Activated CD4-positive, alpha-beta memory T cell treated with anti-CD3 and anti-CD28 coated beads, Interleukin-2, amount 10 ng/mL, durations not matched to agents 7 days and 5 days (primary cell): Measurements from ENCODE around the gene GNAO1. TPM values are rescaled to one million over a fixed set of nuclear protein-coding genes. Genes with fewer than 3 reads are reported as not detected.

Source experiments
- CTCF ChIA-PET: fragments of 350-600 bp; sonication (Branson Sonifier 250); formaldehyde crosslinking; loops from one replicate; lab custom pipeline; 2021; ENCODE audit warnings: antibody characterized with exemption, inconsistent platforms; lab: Charles Lee
- POLR2A ChIA-PET: fragments of 350-600 bp; sonication (Branson Sonifier 250); formaldehyde crosslinking; loops from one replicate; lab custom pipeline; 2021; ENCODE audit warnings: antibody characterized with exemption; lab: Charles Lee
- DNase-seq: peaks from one replicate; pipeline ENCODE4 v3.0.0-alpha.2; 2020
- H3K27ac Mint-ChIP-seq: one replicate; pipeline ENCODE4 v1.8.0; 2021; ENCODE audit warnings: mild to moderate bottlenecking, mixed read lengths
- H3K27me3 Mint-ChIP-seq: one replicate; pipeline ENCODE4 v1.8.0; 2021; ENCODE audit warnings: mixed read lengths
- H3K36me3 Mint-ChIP-seq: one replicate; pipeline ENCODE4 v1.8.0; 2021; ENCODE audit warnings: low read depth, mixed read lengths
- H3K4me1 Mint-ChIP-seq: one replicate; pipeline ENCODE4 v1.8.0; 2021; ENCODE audit warnings: mixed read lengths
- H3K4me3 Mint-ChIP-seq: one replicate; pipeline ENCODE4 v1.8.0; 2021; ENCODE audit warnings: mild to moderate bottlenecking, mixed read lengths
- H3K9me3 Mint-ChIP-seq: one replicate; pipeline ENCODE4 v1.8.0; 2021; ENCODE audit warnings: mixed read lengths
- total RNA-seq, 2 experiments: library from RNA; stranded (reverse); gene quantifications; one replicate each; pipeline ENCODE4 v1.2.3, GENCODE V29; 2021

The GNAO1 gene
- total RNA-seq, 2 experiments from 2014 or later = 1.8 to 2.3 TPM

DNA sequence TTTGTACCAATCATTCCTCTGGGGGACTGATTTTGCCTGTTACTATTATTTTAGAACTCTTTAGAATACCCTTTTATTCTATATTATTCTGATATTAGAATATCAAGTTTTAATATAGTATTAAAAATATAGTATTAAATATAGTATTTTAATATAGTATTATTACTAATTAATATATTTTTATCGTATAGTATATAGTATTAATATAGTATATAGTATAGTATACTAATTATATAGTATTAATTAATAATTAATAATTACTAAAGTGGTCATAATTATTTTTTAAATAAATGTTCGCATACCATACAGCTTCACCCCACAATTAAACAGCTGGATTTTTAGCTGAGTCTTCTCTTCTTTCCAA lies 73.3 kb downstream of the GNAO1 start:
- Mint-ChIP-seq H3K4me3 (no peak overlapping the region), H3K4me1 (peaks cover 36% of the 10 kb centered on the region), H3K27me3 (peaks cover 3% of the 10 kb centered on the region), H3K9me3 (no peaks in the 10 kb centered on the region), H3K27ac (no peak overlapping the region), H3K36me3 (no peaks in the 10 kb centered on the region)
- no peak for DNase-seq
- ChIA-PET CTCF (interaction anchor here (0.9 to 1.1 kb wide), 3 partner anchors 16 to 103 kb away, joined by 3 read pairs; no protein-coding TSS in a partner anchor), POLR2A (interaction anchor here (0.6 to 1.4 kb wide), 2 partner anchors 15 to 243 kb away, joined by 3 to 4 read pairs; no protein-coding TSS in a partner anchor)

DNA sequence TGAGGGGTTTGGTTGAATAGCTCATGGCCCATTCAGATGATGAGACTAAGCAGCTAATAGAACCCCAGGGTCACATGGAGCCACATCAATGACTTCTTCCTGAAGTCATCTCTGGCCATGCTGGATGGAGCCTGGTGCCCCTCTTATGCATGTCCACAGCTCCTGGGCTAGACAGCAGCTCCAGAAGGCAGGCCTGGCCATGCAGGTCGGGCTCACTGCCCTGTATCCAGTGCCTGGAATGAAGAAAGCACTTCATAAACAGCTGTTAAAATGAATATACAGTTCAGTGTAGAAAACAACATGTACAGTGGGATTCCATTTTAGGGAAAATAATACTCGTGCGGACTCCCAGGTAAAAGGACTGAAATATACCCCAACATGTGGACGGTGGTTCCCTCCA lies 73.9 kb downstream of the GNAO1 start:
- ChIA-PET CTCF (interaction anchor here (1.1 kb wide), 3 partner anchors 9 to 103 kb away, joined by 3 read pairs; no protein-coding TSS in a partner anchor), POLR2A (interaction anchor here (1.3 kb wide), 1 partner anchor 14 kb away, joined by 5 read pairs; no protein-coding TSS in a partner anchor)
- Mint-ChIP-seq H3K27me3 (peaks cover 3% of the 10 kb centered on the region), H3K4me1 (peaks cover 36% of the 10 kb centered on the region), H3K36me3 (no peaks in the 10 kb centered on the region), H3K27ac (no peak overlapping the region), H3K4me3 (no peak overlapping the region), H3K9me3 (no peaks in the 10 kb centered on the region)
- no peak for DNase-seq

DNA sequence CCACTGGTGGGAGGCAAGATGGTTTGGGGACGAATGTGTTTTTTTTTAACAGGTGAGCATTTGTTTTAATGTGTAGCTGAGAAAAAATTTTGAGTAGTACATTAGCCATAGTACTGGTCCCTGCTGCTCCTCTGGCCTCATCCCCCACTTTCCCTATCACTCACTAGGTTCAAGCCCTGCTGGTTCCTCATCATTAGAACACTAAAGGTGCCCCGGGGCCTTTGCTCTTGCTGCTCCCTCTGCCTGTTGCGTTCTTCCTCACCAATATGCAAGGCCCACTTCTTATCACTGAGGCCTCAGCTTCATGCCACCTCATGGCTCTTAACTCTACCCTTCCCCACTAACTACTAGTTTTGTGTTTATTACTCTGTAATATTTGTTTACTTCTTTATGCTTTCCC lies 74.5 kb downstream of the GNAO1 start:
- ChIA-PET POLR2A (interaction anchor here (1.3 kb wide), 1 partner anchor 13 kb away, joined by 5 read pairs; no protein-coding TSS in a partner anchor), CTCF (interaction anchor here (1.1 kb wide), 1 partner anchor 8 kb away, joined by 3 read pairs; no protein-coding TSS in a partner anchor)
- DNase-seq = no peak
- Mint-ChIP-seq H3K9me3 (no peaks in the 10 kb centered on the region), H3K36me3 (no peaks in the 10 kb centered on the region), H3K4me3 (no peak overlapping the region), H3K27ac (no peak overlapping the region), H3K4me1 (peaks cover 35% of the 10 kb centered on the region), H3K27me3 (peaks cover 3% of the 10 kb centered on the region)

DNA sequence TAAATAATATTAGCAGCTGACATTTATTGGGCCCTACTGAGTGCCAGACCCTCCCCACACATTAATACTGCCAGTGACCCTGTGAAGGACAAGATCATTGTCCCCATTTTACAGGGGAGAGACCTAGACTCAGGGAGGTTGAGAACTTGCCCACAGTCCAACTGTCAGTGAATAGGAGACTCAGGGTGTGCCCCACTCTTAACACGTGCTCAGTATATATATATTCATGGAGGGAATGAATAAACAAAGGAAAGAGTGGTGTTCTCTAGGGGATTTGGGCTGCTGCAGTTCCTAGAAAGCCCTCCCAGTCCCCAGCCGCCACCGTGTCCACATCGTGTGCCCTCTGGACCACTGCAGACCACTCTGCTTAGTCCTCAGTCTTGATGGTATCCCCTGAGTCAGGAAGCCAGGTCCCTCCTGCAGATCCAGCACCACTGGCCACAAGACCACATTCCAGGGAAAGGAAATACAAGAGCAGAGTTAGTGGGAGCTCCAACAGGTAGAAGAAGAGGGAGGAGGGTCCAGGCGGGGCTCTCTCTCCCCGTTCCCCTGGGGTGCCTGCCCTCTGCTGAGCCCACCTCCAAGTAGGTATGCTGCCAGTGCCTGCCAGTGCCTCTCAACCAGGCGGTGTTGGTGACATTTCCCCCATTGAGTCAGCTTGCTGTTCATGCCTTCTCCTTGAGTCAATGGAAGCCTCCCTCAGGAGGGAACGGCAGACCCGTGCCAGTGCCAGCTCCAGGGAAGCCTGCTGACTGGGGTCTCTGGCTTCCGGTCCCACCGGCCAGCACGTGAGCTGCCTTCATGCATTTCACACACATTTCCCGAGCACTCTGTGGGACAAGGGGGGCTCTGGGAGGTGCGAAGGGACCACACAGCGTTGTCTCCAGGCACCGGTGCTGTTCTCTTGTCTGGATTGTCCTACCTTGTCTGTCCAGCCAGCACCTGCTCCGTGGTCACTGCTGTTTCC lies 75.6 kb downstream of the GNAO1 start:
- no peaks in the 10 kb centered on the region for H3K9me3 Mint-ChIP-seq
- ChIA-PET POLR2A (no interaction called here), CTCF (no interaction called here)
- peaks cover 23% of the 10 kb centered on the region for H3K4me1 Mint-ChIP-seq
- DNase-seq = no peak
- H3K27me3 Mint-ChIP-seq = peaks cover 3% of the 10 kb centered on the region
- no peak overlapping the region for H3K4me3 Mint-ChIP-seq
- no peaks in the 10 kb centered on the region for H3K36me3 Mint-ChIP-seq
- H3K27ac Mint-ChIP-seq = no peak overlapping the region

DNA sequence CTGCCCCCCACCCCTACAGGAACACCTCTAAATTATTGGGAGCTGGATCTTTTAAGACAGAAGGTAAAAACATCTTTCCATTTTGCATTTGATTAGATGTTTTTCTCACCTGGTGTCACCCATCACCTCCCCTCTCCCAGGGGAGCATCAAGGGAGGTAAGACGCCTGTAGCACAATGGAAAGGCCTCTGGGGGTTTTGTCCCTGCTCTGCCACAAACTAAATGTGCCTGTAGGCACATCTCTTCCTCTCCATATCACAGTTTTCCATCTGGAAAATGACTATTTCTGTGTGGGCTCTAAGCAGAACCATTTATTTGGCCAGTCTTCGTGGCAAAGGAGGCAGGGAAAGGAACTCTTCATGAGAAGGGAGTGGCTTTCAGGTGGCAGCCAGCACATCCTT lies 76.6 kb downstream of the GNAO1 start:
- H3K27me3 Mint-ChIP-seq = peaks cover 3% of the 10 kb centered on the region
- POLR2A ChIA-PET = no interaction called here
- CTCF ChIA-PET = no interaction called here
- peaks cover 14% of the 10 kb centered on the region for H3K4me1 Mint-ChIP-seq
- no peak for DNase-seq
- no peaks in the 10 kb centered on the region for H3K36me3 Mint-ChIP-seq
- H3K9me3 Mint-ChIP-seq = no peaks in the 10 kb centered on the region
- no peak overlapping the region for H3K27ac Mint-ChIP-seq
- no peak overlapping the region for H3K4me3 Mint-ChIP-seq

DNA sequence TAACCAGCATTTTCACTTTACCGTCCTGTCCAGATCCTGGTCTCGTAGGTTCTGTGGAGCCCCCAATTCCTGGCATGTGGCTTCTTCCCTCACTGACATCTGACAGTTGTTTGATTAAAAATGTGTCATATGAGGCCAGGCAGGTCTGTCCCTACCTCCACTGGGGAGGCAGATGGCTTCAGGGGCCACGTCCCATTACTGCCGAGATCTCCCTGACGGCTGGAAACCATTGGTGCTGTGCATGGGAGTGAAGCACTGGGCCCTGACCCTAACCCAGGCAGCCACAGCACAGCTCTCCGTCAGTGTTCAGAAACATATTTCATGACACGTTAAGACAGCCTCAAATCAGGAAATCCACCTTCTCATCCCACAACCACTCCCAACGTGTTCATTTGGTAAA lies 77.5 kb downstream of the GNAO1 start:
- Mint-ChIP-seq H3K4me3 (no peak overlapping the region), H3K9me3 (no peaks in the 10 kb centered on the region), H3K4me1 (peaks cover 5% of the 10 kb centered on the region), H3K36me3 (no peaks in the 10 kb centered on the region), H3K27me3 (peaks cover 4% of the 10 kb centered on the region), H3K27ac (no peak overlapping the region)
- no peak for DNase-seq
- CTCF ChIA-PET = no interaction called here
- POLR2A ChIA-PET = no interaction called here

DNA sequence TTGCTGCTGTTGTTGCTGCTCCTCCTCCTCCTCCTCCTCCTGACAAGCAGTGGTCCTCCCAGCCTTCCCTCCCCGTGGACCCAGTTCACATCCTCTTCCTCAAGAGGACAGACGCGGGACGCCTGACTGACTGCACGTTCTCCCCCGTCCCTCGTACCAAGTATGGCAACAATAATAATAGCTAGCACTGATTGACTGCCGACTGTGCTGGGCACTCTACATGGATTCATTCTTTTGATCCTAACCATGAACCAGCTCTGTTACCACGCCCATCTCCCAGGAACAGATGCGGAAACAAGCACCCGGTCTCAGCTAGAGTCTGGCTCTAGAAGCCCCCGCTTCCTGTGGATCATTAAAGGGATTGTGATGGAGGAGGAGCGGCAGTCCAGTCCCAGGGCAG lies 78.0 kb downstream of the GNAO1 start:
- Mint-ChIP-seq H3K4me3 (no peak overlapping the region), H3K9me3 (no peaks in the 10 kb centered on the region), H3K27me3 (peaks cover 8% of the 10 kb centered on the region), H3K27ac (no peak overlapping the region), H3K4me1 (peaks cover 1% of the 10 kb centered on the region), H3K36me3 (no peaks in the 10 kb centered on the region)
- ChIA-PET CTCF (interaction anchor here (2.2 kb wide), 1 partner anchor 7 kb away, joined by 11 read pairs; no protein-coding TSS in a partner anchor), POLR2A (interaction anchor here (0.6 kb wide), 1 partner anchor 234 kb away, joined by 3 read pairs; no protein-coding TSS in a partner anchor)
- no peak for DNase-seq

DNA sequence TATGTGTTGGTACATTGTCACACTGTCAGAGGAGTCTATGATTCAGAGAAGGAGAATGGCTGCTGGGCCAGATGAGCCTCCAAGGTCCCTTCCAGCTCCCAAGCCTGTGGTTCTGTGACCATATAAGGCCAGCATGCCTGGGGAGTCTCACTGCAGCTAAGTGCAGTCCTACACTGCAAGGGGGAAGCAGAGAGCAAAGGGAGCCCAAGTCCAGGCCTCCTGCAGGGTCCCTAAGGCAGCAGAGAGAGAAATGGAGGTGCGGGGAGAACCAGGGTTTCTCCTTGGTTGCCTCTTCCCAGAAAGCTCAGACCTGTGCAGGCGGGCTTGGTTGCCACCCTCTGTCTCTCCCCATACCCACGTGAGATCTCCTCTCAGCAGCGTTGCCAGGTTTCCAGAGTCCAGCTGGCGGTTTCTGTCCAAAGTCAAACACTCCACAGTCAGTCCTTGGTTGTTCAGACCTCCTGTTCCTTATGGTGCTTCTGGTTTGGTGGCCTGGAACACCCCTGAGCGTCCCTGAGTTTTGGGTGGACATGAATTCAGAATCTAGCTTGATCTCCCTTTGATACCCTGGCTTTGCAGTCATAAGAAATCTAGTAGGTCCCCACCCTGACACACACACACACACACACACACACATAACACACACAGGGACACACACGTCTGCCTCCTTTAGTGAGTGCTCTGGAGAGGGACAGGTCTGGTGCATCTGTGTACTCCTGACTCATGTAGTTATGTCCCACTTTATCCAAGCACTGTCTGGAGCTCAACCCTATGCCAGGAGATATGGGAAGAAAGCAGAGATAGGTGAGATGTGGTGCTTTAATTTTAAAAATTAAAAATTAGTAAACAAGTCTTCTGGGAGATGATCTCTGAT lies 78.8 kb downstream of the GNAO1 start:
- no peak overlapping the region for H3K4me3 Mint-ChIP-seq
- ChIA-PET CTCF (interaction anchor here (2.2 kb wide), 1 partner anchor 8 kb away, joined by 11 read pairs; no protein-coding TSS in a partner anchor), POLR2A (interaction anchor here (0.6 kb wide), 1 partner anchor 234 kb away, joined by 3 read pairs; no protein-coding TSS in a partner anchor)
- no peak for DNase-seq
- H3K27me3 Mint-ChIP-seq = peaks cover 16% of the 10 kb centered on the region
- no peaks in the 10 kb centered on the region for H3K4me1 Mint-ChIP-seq
- H3K9me3 Mint-ChIP-seq = no peaks in the 10 kb centered on the region
- no peak overlapping the region for H3K27ac Mint-ChIP-seq
- no peaks in the 10 kb centered on the region for H3K36me3 Mint-ChIP-seq

DNA sequence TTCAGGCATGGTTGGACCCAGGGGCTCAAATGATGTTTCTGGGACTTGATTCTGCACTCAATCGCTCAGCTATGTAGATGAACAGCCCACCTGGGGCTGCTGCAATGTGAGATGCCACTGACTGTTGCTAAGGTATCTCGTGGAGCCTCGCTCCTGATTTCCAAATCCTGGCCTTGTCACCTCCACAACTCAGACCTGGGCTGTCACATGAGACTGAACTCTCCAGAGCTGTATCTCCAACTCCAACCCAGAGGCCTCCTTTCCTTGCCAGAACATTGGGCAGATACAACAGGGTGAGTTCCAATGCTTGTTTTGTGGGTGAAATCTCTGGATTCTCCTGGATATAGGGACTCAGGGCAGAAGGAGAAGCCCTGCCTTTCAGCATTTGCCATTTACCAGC lies 79.5 kb downstream of the GNAO1 start:
- H3K27me3 Mint-ChIP-seq = peaks cover 18% of the 10 kb centered on the region
- H3K9me3 Mint-ChIP-seq = no peaks in the 10 kb centered on the region
- DNase-seq = no peak
- ChIA-PET CTCF (interaction anchor here (2.2 kb wide), 1 partner anchor 9 kb away, joined by 11 read pairs; no protein-coding TSS in a partner anchor), POLR2A (no interaction called here)
- no peak overlapping the region for H3K4me3 Mint-ChIP-seq
- H3K36me3 Mint-ChIP-seq = no peaks in the 10 kb centered on the region
- no peaks in the 10 kb centered on the region for H3K4me1 Mint-ChIP-seq
- H3K27ac Mint-ChIP-seq = no peak overlapping the region

DNA sequence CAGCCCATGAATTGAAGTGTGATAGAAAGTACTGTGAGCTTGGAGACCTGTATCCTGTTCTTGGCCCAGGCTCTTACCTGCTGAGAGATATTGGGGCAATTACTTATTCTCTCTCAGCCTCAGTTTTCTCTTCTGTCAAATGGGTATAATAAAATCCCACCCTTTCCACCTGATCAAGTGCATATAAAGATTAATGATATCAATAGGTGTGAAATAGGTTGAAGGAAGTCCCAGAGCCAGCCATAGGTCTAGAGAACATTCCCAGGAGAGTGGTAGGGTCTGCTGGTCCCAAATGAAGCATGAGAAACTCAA lies 81.2 kb downstream of the GNAO1 start:
- POLR2A ChIA-PET = no interaction called here
- no peaks in the 10 kb centered on the region for H3K36me3 Mint-ChIP-seq
- no peak overlapping the region for H3K4me3 Mint-ChIP-seq
- no peak overlapping the region for H3K27ac Mint-ChIP-seq
- DNase-seq = no peak
- H3K27me3 Mint-ChIP-seq = peaks cover 18% of the 10 kb centered on the region
- H3K9me3 Mint-ChIP-seq = no peaks in the 10 kb centered on the region
- H3K4me1 Mint-ChIP-seq = peaks cover 1% of the 10 kb centered on the region
- CTCF ChIA-PET = no interaction called here

DNA sequence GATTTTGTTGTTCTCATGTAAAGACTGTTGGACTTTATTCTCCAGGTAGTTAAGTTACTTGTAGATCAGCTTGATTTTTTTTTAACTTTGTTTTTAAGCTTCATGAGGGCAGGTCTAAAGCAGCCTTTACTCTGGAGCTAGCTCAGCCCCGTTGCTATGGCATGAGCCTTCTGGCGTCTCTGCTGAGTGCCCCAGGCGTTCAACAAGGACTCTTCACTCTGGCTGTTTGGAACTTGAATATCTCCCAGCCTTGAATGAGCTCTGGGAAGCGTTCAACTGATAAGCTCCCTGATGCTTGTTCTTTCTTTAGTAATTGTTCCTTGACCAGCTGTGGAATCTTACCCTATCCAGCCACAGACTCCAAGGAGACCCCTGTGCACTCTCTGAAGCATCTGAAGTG lies 82.3 kb downstream of the GNAO1 start:
- H3K27me3 Mint-ChIP-seq = peaks cover 15% of the 10 kb centered on the region
- no peak overlapping the region for H3K4me3 Mint-ChIP-seq
- ChIA-PET POLR2A (no interaction called here), CTCF (interaction anchor here (1.5 kb wide), 1 partner anchor 8 kb away, joined by 3 read pairs; no protein-coding TSS in a partner anchor)
- peaks cover 5% of the 10 kb centered on the region for H3K4me1 Mint-ChIP-seq
- H3K27ac Mint-ChIP-seq = no peak overlapping the region
- no peaks in the 10 kb centered on the region for H3K36me3 Mint-ChIP-seq
- no peaks in the 10 kb centered on the region for H3K9me3 Mint-ChIP-seq
- no peak for DNase-seq

DNA sequence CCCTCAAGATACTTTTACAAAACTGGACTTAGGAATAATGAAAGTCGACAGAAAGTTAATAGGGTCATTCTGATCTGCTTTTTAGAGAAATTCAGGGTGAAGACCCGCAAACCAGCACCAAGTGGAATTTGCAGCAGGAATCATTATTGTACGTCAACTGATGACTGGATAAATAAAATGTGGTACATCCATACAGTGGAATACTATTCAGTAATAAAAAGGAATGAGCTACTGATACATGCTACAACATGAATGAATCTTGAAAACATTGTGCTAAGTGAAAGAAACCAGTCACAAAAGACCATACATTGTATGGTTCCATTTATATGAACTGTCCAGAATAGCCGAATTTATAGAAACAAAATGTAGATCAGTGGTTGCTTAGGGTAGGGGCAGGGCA lies 83.1 kb downstream of the GNAO1 start:
- H3K27me3 Mint-ChIP-seq = peaks cover 15% of the 10 kb centered on the region
- ChIA-PET CTCF (interaction anchor here (1.5 kb wide), 1 partner anchor 9 kb away, joined by 3 read pairs; no protein-coding TSS in a partner anchor), POLR2A (no interaction called here)
- H3K27ac Mint-ChIP-seq = no peak overlapping the region
- no peak overlapping the region for H3K4me3 Mint-ChIP-seq
- peaks cover 12% of the 10 kb centered on the region for H3K4me1 Mint-ChIP-seq
- no peaks in the 10 kb centered on the region for H3K36me3 Mint-ChIP-seq
- no peaks in the 10 kb centered on the region for H3K9me3 Mint-ChIP-seq
- no peak for DNase-seq
